Activated naive CD8-positive, alpha-beta T cell treated with anti-CD3 and anti-CD28 coated beads, Interleukin-2, amount 10 ng/mL, durations not matched to agents 7 days and 5 days (primary cell): ENCODE measurements around the gene AKR1C8. TPM values are rescaled to one million over a fixed set of nuclear protein-coding genes. Genes with fewer than 3 reads are reported as not detected.
"Not testable (repeated sequence)": the region's sequence is repeated elsewhere in the genome, so short reads cannot be mapped to it uniquely, and the experiment has no call there.

ENCODE experiments used
- ATAC-seq: fragments of 150-1000 bp; cut with Tn5 transposase; one replicate; pipeline ENCODE4 v1.10.0; 2021; ENCODE audit warnings: low read depth, moderate library complexity
- POLR2A ChIA-PET: fragments of 350-600 bp; sonication (Branson Sonifier 250); formaldehyde crosslinking; loops from one replicate; lab custom pipeline; 2021; ENCODE audit warnings: antibody characterized with exemption; lab: Charles Lee
- DNase-seq: peaks from one replicate; pipeline ENCODE4 v3.0.0; 2021
- H3K27ac Mint-ChIP-seq: one replicate; pipeline ENCODE4 v1.8.0; 2022; ENCODE audit warnings: mild to moderate bottlenecking, mixed read lengths
- H3K27me3 Mint-ChIP-seq: one replicate; pipeline ENCODE4 v1.8.0; 2022; ENCODE audit warnings: mild to moderate bottlenecking, moderate library complexity, mixed read lengths
- H3K36me3 Mint-ChIP-seq: one replicate; pipeline ENCODE4 v1.8.0; 2021; ENCODE audit warnings: mild to moderate bottlenecking, mixed read lengths
- H3K4me1 Mint-ChIP-seq: one replicate; pipeline ENCODE4 v1.8.0; 2021; ENCODE audit warnings: mixed read lengths
- H3K4me3 Mint-ChIP-seq: one replicate; pipeline ENCODE4 v1.8.0; 2022; ENCODE audit warnings: mild to moderate bottlenecking, moderate library complexity, mixed read lengths
- H3K9me3 Mint-ChIP-seq: one replicate; pipeline ENCODE4 v1.8.0; 2021; ENCODE audit warnings: mixed read lengths
- total RNA-seq, 2 experiments: library from RNA; stranded (reverse); gene quantifications; one replicate each; pipeline ENCODE4 v1.2.3, GENCODE V29; 2021

AKR1C8 gene
- total RNA-seq = under 1 TPM in 1 of 2 experiments, not detected in 1; 0.48 TPM

GRCh38 chr10:5184987-5185775 is at the start of gene AKR1C8:
Gene AKR1C8, minus strand, starts transcription at chr10:5185150. Its CDS starts 46 bp downstream, at chr10:5185104.
- H3K36me3 Mint-ChIP-seq = no peaks in the 10 kb centered on the region
- H3K4me1 Mint-ChIP-seq = no peaks in the 10 kb centered on the region
- H3K4me3 Mint-ChIP-seq = no peak within 1 kb of the TSS
- H3K27ac Mint-ChIP-seq = no peak within 1 kb of the TSS
- no peaks in the 10 kb centered on the region for H3K9me3 Mint-ChIP-seq
- peaks cover 3% of the 10 kb centered on the region for H3K27me3 Mint-ChIP-seq
- DNase-seq (no peak), ATAC-seq (no peak)
- POLR2A ChIA-PET = no interaction called here

- Mint-ChIP-seq H3K4me3 (no peak overlapping the region), H3K9me3 (peaks cover 20% of the 10 kb centered on the region), H3K27ac (no peak overlapping the region), H3K4me1 (peaks cover 2% of the 10 kb centered on the region), H3K27me3 (peaks cover 5% of the 10 kb centered on the region), H3K36me3 (peaks cover 4% of the 10 kb centered on the region)
- POLR2A ChIA-PET = interaction anchor here (0.7 kb wide), 1 partner anchor 107 kb away, joined by 3 read pairs; no protein-coding TSS in a partner anchor
- ATAC-seq = no peak
- DNase-seq = no peak
These were observed 49.3 kb upstream of the AKR1C8 start for GRCh38 chr10:5234106-5234860.

- H3K27me3 Mint-ChIP-seq = peaks cover 5% of the 10 kb centered on the region
- DNase-seq (no peak), ATAC-seq (no peak)
- no peak overlapping the region for H3K27ac Mint-ChIP-seq
- H3K36me3 Mint-ChIP-seq = peaks cover 4% of the 10 kb centered on the region
- no peak overlapping the region for H3K4me3 Mint-ChIP-seq
- peaks cover 17% of the 10 kb centered on the region for H3K9me3 Mint-ChIP-seq
- POLR2A ChIA-PET = no interaction called here
- H3K4me1 Mint-ChIP-seq = no peaks in the 10 kb centered on the region
These were observed 48.4 kb upstream of the AKR1C8 start for GRCh38 chr10:5233324-5233723.

GRCh38 chr10:5229019-5229418 is 44.1 kb upstream of the AKR1C8 start:
- POLR2A ChIA-PET = interaction anchor here (0.6 kb wide), 1 partner anchor 747 kb away, joined by 3 read pairs; no protein-coding TSS in a partner anchor
- DNase-seq (no peak), ATAC-seq (no peak)
- no peak overlapping the region for H3K4me3 Mint-ChIP-seq
- no peaks in the 10 kb centered on the region for H3K36me3 Mint-ChIP-seq
- no peaks in the 10 kb centered on the region for H3K4me1 Mint-ChIP-seq
- peaks cover 7% of the 10 kb centered on the region for H3K27me3 Mint-ChIP-seq
- no peak overlapping the region for H3K27ac Mint-ChIP-seq
- peaks cover 1% of the 10 kb centered on the region for H3K9me3 Mint-ChIP-seq

- POLR2A ChIA-PET, H3K9me3 Mint-ChIP-seq, ATAC-seq, H3K27me3 Mint-ChIP-seq, H3K4me1 Mint-ChIP-seq, H3K36me3 Mint-ChIP-seq, DNase-seq, H3K4me3 Mint-ChIP-seq, H3K27ac Mint-ChIP-seq: not testable (repeated sequence)
These were observed 38.0 kb upstream of the AKR1C8 start for GRCh38 chr10:5222942-5223341.

GRCh38 chr10:5219262-5219661 is 34.3 kb upstream of the AKR1C8 start:
- Mint-ChIP-seq H3K36me3 (peaks cover 1% of the 10 kb centered on the region), H3K4me1 (no peaks in the 10 kb centered on the region), H3K9me3 (peaks cover 5% of the 10 kb centered on the region), H3K4me3 (no peak overlapping the region), H3K27ac (no peak overlapping the region), H3K27me3 (peaks cover 6% of the 10 kb centered on the region)
- no peak for ATAC-seq
- DNase-seq = no peak
- POLR2A ChIA-PET = no interaction called here

- ATAC-seq = no peak
- no peak overlapping the region for H3K27ac Mint-ChIP-seq
- POLR2A ChIA-PET = no interaction called here
- H3K36me3 Mint-ChIP-seq = peaks cover 1% of the 10 kb centered on the region
- H3K4me3 Mint-ChIP-seq = no peak overlapping the region
- peaks cover 6% of the 10 kb centered on the region for H3K27me3 Mint-ChIP-seq
- H3K9me3 Mint-ChIP-seq = peaks cover 2% of the 10 kb centered on the region
- DNase-seq = no peak
- H3K4me1 Mint-ChIP-seq = no peaks in the 10 kb centered on the region
These were observed 31.9 kb upstream of the AKR1C8 start for GRCh38 chr10:5216801-5217200.

GRCh38 chr10:5211696-5212536 is 27.0 kb upstream of the AKR1C8 start:
- Mint-ChIP-seq H3K4me1 (no peaks in the 10 kb centered on the region), H3K4me3 (no peak overlapping the region), H3K27me3 (peaks cover 4% of the 10 kb centered on the region), H3K27ac (no peak overlapping the region), H3K9me3 (peaks cover 4% of the 10 kb centered on the region), H3K36me3 (no peaks in the 10 kb centered on the region)
- ATAC-seq = no peak
- no peak for DNase-seq
- POLR2A ChIA-PET = no interaction called here

GRCh38 chr10:5210261-5210660 is 25.3 kb upstream of the AKR1C8 start:
- H3K9me3 Mint-ChIP-seq, H3K4me1 Mint-ChIP-seq, H3K4me3 Mint-ChIP-seq, POLR2A ChIA-PET, DNase-seq, ATAC-seq, H3K27ac Mint-ChIP-seq, H3K36me3 Mint-ChIP-seq, H3K27me3 Mint-ChIP-seq: not testable (repeated sequence)

- POLR2A ChIA-PET = not testable (repeated sequence)
These were observed 24.8 kb upstream of the AKR1C8 start for GRCh38 chr10:5209776-5210175.

GRCh38 chr10:5206799-5207198 is 21.8 kb upstream of the AKR1C8 start:
- ATAC-seq (no peak), DNase-seq (no peak)
- Mint-ChIP-seq H3K4me3 (no peak overlapping the region), H3K9me3 (peaks cover 11% of the 10 kb centered on the region), H3K4me1 (peaks cover 5% of the 10 kb centered on the region), H3K27me3 (peaks cover 10% of the 10 kb centered on the region), H3K36me3 (no peaks in the 10 kb centered on the region), H3K27ac (no peak overlapping the region)
- POLR2A ChIA-PET = no interaction called here

More at GRCh38 chr10:5209776-5210175, 24.8 kb upstream of the AKR1C8 start:
- DNase-seq, H3K4me3 Mint-ChIP-seq, H3K27me3 Mint-ChIP-seq, H3K9me3 Mint-ChIP-seq, H3K27ac Mint-ChIP-seq, H3K4me1 Mint-ChIP-seq, H3K36me3 Mint-ChIP-seq, ATAC-seq: not testable (repeated sequence)

- POLR2A ChIA-PET = no interaction called here
- peaks cover 9% of the 10 kb centered on the region for H3K9me3 Mint-ChIP-seq
- H3K4me3 Mint-ChIP-seq = no peak overlapping the region
- H3K4me1 Mint-ChIP-seq = no peaks in the 10 kb centered on the region
- ATAC-seq = no peak
- no peaks in the 10 kb centered on the region for H3K36me3 Mint-ChIP-seq
- H3K27me3 Mint-ChIP-seq = peaks cover 17% of the 10 kb centered on the region
- DNase-seq = no peak
- no peak overlapping the region for H3K27ac Mint-ChIP-seq
These were observed 14.4 kb upstream of the AKR1C8 start for GRCh38 chr10:5199398-5199797.

GRCh38 chr10:5198386-5198785 is 13.4 kb upstream of the AKR1C8 start:
- no peak overlapping the region for H3K4me3 Mint-ChIP-seq
- DNase-seq (no peak), ATAC-seq (no peak)
- no peaks in the 10 kb centered on the region for H3K4me1 Mint-ChIP-seq
- H3K9me3 Mint-ChIP-seq = peaks cover 5% of the 10 kb centered on the region
- peaks cover 16% of the 10 kb centered on the region for H3K27me3 Mint-ChIP-seq
- no peak overlapping the region for H3K27ac Mint-ChIP-seq
- POLR2A ChIA-PET = no interaction called here
- no peaks in the 10 kb centered on the region for H3K36me3 Mint-ChIP-seq
